ENCODE measurements around the gene SH3TC2. TPM values are rescaled to one million over a fixed set of nuclear protein-coding genes. Genes with fewer than 3 reads are reported as not detected.

SH3TC2 gene
- total RNA-seq, 2 donors from 2014 or later = 0.72 to 5.6 TPM

DNA sequence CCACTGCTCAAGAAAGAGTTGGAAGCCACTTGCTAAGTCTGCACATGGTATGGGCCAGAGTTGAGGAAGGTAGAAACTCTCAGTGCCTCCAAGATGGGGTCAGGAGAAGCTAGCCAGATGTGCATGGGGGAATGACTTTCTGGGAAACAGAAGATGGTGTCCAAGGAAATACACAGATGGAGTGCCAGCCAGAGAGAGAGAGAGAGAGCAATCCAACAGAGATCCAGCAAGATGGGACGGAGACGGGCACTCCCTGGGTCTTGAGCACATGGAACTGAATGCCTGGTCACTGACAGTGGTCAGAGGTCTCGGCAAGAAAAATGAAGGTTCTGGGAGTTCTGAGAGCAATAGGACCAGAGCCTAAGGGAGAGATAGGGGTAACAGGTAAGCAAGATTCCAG lies 82.1 kb downstream of the SH3TC2 start:
- H3K9me3 ChIP-seq (ENCODE audit: control insufficient read depth, low read length, poor library complexity, severe bottlenecking) = no peaks in the 10 kb centered on the region
- Mint-ChIP-seq H3K4me3 (no peak overlapping the region), H3K27ac (no peak overlapping the region), H3K27me3 (peaks cover 18% of the 10 kb centered on the region), H3K4me1 (no peaks in the 10 kb centered on the region), H3K36me3 (ENCODE audit: low read depth) (no peaks in the 10 kb centered on the region)
- no peak for ATAC-seq
- DNase-seq = no peak

DNA sequence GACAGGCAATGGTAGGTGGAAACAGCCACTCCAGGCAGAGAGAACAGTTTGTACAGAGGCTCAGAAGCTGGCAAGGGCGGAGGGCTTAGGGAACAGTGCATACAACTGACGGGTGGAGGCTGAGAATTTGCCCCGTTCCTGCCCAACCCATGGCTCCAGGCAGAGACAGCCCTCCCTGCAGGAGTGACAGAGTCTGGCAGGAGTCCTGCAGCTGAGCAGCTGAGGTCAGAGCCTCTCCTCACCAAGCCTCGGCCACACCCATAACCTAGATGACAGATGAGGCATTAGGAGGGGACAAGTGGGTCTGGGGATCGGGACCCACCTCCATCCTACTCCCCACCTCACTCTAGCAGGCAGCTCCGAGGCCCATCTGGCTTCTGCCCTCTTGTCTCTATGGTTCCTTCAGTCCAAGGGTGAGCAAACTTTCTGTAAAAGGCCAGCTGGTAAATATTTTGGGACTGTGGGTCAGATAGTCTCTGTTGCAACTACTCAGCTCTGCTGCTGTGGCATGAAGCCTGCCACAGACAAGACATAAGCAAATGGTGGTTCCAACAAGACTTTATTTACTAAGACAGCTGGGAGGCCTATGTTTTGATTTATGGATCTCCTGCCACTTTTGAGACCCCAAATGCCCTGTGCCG lies 83.7 kb downstream of the SH3TC2 start:
- H3K36me3 Mint-ChIP-seq (ENCODE audit: low read depth) = no peaks in the 10 kb centered on the region
- DNase-seq (no peak), ATAC-seq (no peak)
- no peak overlapping the region for H3K27ac Mint-ChIP-seq
- H3K27me3 Mint-ChIP-seq = peaks cover 29% of the 10 kb centered on the region
- H3K4me3 Mint-ChIP-seq = no peak overlapping the region
- no peaks in the 10 kb centered on the region for H3K4me1 Mint-ChIP-seq
- H3K9me3 ChIP-seq (ENCODE audit: control insufficient read depth, low read length, poor library complexity, severe bottlenecking) = no peaks in the 10 kb centered on the region

DNA sequence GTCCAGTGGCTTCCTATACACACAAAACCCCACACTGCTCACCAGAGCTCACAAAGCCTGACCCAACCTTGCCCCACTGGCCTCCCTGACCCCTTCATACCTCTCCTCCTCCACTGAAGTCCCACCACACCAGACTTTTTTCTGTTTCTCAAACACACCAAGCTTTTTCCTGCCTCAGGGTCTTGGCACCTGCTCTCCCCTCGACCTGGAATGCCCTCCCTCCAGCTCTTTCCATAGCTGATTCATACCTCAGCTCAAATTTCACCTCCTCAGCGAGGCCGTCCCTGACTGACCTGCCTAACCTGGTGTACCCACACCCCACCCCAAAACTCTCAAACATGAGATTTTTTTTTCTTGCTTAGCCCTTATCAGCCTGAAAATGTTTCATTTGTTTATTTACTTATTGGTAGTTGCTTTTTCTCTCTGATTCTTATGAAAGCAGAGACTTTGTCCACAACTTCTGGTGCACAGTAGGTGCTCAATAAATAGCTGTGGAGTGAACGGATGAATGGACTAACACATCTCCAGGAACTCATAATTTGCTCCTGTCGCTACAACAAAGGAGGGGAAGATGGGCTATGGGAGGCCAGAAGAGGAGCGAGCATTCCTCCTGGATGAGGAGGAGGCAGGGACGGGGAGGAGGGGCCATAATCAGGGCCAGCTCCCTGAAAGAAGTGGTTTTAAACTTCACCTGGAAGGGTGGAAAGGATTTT lies 84.3 kb downstream of the SH3TC2 start:
- H3K4me3 Mint-ChIP-seq = no peak overlapping the region
- peaks cover 3% of the 10 kb centered on the region for H3K36me3 Mint-ChIP-seq (ENCODE audit: low read depth)
- ATAC-seq = no peak
- DNase-seq = no peak
- no peaks in the 10 kb centered on the region for H3K9me3 ChIP-seq (ENCODE audit: control insufficient read depth, low read length, poor library complexity, severe bottlenecking)
- no peak overlapping the region for H3K27ac Mint-ChIP-seq
- H3K4me1 Mint-ChIP-seq = no peaks in the 10 kb centered on the region
- peaks cover 36% of the 10 kb centered on the region for H3K27me3 Mint-ChIP-seq

DNA sequence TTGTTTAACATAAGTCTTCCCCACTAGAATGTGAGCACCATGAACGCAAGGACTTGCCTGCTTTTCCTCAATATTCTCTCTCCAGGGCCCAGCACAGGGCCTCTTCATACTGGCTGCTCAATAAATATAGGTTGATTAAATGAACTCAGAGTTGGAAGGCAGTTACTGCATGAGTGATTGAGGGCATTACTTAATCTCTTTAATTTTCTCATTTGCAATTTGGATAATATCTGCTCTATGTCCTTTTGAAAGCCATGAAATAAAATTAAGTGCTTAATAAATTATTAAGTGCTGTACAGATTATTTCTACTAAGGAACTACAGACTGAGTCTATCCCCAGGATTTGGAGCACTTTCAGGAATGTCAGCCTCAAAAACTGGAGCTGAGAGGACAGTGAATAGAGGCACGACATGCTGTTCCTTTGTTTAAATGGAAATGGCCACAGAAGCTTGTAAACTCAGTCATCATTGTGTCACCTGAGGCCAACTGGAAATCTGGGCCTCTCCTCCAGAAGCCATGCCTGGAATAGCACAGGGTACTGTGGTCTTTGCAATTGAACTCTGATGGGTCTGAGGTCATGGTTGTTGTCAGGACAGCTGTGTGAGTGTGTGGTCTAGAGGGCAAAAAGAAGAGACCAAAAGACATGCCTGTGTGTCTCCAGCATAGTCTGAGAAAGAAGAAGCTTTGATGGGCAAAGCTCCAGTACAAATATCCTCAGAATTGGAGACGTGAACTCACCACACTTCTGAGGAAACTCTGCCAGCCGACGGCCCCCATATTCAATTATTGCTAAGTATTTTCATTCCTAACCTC lies 86.1 kb downstream of the SH3TC2 start:
- no peaks in the 10 kb centered on the region for H3K4me1 Mint-ChIP-seq
- no peaks in the 10 kb centered on the region for H3K9me3 ChIP-seq (ENCODE audit: control insufficient read depth, low read length, poor library complexity, severe bottlenecking)
- no peak overlapping the region for H3K27ac Mint-ChIP-seq
- no peak overlapping the region for H3K4me3 Mint-ChIP-seq
- H3K27me3 Mint-ChIP-seq = peaks cover 48% of the 10 kb centered on the region
- no peak for DNase-seq
- ATAC-seq = no peak
- H3K36me3 Mint-ChIP-seq (ENCODE audit: low read depth) = peaks cover 3% of the 10 kb centered on the region

DNA sequence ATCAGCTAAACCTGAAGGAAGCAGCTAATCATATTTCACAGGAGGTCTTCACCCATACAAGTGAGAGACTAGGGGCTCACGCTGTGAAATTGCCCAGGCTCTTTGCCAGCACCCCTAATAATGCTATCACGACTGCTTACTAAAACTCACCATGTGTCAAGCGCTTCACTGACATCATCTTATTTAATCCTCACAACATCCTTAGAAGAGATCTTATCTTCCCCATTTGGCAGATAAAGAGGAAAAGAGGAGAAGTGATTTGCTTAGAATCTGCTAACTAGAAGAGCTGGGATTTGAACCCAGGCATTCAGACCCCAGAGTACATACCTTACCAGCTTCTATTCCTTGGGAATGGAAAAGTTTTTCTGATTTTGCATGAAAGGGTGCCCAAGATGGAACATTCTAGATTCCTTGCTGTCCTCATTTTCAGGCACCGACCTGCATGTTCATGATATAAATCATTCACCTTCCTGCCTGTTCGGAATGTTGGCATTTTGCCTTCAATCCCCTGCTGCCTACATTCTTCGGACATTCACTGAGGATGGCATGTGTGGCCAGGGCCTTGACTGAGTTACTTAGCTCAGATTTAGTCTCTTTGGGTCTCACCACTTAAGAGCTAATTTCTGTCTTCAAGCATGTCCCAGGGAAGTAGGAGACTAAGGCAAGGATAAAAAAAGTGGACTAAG lies 88.1 kb downstream of the SH3TC2 start:
- no peak overlapping the region for H3K4me3 Mint-ChIP-seq
- no peaks in the 10 kb centered on the region for H3K9me3 ChIP-seq (ENCODE audit: control insufficient read depth, low read length, poor library complexity, severe bottlenecking)
- H3K27me3 Mint-ChIP-seq = peaks cover 40% of the 10 kb centered on the region
- no peak overlapping the region for H3K27ac Mint-ChIP-seq
- no peak for ATAC-seq
- no peak for DNase-seq
- no peaks in the 10 kb centered on the region for H3K4me1 Mint-ChIP-seq
- H3K36me3 Mint-ChIP-seq (ENCODE audit: low read depth) = peaks cover 3% of the 10 kb centered on the region

DNA sequence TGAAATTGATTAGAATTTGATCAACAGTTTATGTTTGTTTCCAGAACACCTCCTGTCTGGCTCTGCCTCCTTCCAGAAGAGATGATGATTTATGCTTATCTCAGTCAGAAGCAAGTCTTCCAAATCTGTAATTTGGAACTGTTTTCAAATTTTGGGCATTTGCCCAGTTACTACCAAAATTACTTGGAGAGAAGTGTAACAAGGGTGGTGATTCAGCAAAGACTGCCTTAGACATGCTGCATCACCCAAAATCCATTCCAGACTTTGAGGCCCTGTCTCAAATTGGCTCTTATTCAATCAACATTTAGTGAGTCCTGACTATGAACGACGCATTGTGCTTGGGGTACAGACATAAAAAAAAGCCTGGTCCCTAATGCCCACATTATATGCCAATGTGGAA lies 89.4 kb downstream of the SH3TC2 start:
- H3K9me3 ChIP-seq (ENCODE audit: control insufficient read depth, low read length, poor library complexity, severe bottlenecking) = no peaks in the 10 kb centered on the region
- peaks cover 3% of the 10 kb centered on the region for H3K36me3 Mint-ChIP-seq (ENCODE audit: low read depth)
- peak overlapping the region; percentile 11 for H3K27ac Mint-ChIP-seq
- no peak for DNase-seq
- no peaks in the 10 kb centered on the region for H3K4me1 Mint-ChIP-seq
- ATAC-seq = no peak
- peaks cover 38% of the 10 kb centered on the region for H3K27me3 Mint-ChIP-seq
- H3K4me3 Mint-ChIP-seq = no peak overlapping the region

DNA sequence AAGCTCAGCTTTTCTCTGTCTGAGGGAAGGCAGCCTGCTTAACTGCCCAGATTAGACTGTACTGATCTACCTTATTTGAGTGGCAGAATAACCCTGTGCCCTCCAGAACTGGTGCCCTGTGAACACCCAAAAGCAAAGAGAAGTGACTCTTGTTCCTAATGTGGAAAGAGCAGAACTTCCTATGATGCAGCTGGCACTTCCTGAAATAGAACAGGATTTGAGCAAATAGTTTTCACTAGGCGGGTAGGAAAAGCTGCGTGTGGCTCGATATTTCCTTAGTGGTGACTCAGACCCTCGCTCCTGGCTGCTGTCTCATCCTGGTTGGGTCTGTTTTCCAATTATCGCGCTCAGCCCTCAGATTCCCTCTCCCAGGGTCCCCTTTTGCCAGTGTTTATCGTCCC lies 89.9 kb downstream of the SH3TC2 start:
- Mint-ChIP-seq H3K4me1 (no peaks in the 10 kb centered on the region), H3K36me3 (ENCODE audit: low read depth) (peaks cover 3% of the 10 kb centered on the region), H3K27ac (no peak overlapping the region), H3K4me3 (no peak overlapping the region), H3K27me3 (peaks cover 38% of the 10 kb centered on the region)
- no peak for DNase-seq
- no peak for ATAC-seq
- no peaks in the 10 kb centered on the region for H3K9me3 ChIP-seq (ENCODE audit: control insufficient read depth, low read length, poor library complexity, severe bottlenecking)

DNA sequence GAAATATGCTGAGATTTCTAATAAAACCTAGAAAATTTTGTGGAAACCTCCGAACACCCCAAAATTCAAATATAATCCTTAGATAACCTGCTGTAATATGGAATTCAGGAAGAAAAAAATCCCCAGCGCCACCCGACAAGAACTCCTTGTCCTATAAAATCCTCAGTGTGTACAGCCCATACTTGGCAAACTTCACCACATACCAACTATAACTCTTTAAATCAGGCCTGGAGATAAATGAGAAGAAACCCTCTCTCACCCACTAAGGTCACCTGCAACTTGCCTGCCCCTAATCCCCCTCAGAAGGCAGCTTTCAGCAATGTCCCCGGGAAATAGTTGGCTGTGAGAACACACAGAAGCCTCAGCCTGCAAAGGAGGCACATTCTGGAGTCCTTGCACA lies 90.5 kb downstream of the SH3TC2 start:
- Mint-ChIP-seq H3K27me3 (peaks cover 42% of the 10 kb centered on the region), H3K4me1 (no peaks in the 10 kb centered on the region), H3K4me3 (no peak overlapping the region), H3K36me3 (ENCODE audit: low read depth) (peaks cover 3% of the 10 kb centered on the region), H3K27ac (no peak overlapping the region)
- ATAC-seq = no peak
- no peaks in the 10 kb centered on the region for H3K9me3 ChIP-seq (ENCODE audit: control insufficient read depth, low read length, poor library complexity, severe bottlenecking)
- no peak for DNase-seq

DNA sequence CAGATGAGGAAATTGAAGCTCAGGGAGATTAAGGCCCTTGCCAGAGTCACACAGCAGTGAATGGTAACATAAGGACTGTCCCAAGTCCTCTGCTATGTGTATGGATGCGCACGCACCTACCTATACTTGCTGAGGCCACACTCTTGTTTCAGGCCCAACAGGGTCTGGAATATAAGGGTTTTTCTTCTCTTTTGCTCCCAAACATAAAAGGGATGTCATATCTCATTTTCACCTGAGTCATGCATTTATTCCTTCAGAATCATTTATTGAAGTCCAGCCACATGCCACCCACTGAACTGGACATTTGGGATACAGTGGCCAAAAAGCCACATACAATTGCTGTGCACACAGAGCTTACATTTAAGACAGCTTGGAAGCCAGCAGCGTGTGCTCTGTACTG lies 92.0 kb downstream of the SH3TC2 start:
- no peak for DNase-seq
- Mint-ChIP-seq H3K27me3 (peaks cover 46% of the 10 kb centered on the region), H3K4me3 (no peak overlapping the region), H3K4me1 (no peaks in the 10 kb centered on the region), H3K36me3 (ENCODE audit: low read depth) (peaks cover 3% of the 10 kb centered on the region), H3K27ac (no peak overlapping the region)
- no peak for ATAC-seq
- no peaks in the 10 kb centered on the region for H3K9me3 ChIP-seq (ENCODE audit: control insufficient read depth, low read length, poor library complexity, severe bottlenecking)

DNA sequence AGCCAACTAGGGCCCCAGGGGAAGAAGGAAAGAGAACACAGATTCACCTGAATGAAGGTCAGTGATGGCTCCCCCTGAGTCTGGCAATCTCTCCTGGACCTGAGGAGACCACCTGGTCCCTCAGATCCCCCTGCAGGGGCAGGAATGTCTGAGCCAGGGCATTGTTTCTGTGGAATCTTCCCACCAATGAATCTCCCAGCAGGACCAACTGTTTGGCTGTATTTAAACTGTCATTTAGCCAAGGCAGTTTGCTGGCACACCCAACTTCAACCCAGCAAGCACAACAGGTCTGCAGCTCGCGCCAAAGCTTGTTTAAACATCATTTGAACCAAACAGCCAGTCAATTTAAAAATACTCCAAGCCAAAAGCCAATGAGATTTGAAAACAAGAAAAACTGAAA lies 92.6 kb downstream of the SH3TC2 start:
- H3K36me3 Mint-ChIP-seq (ENCODE audit: low read depth) = peaks cover 3% of the 10 kb centered on the region
- peaks cover 45% of the 10 kb centered on the region for H3K27me3 Mint-ChIP-seq
- H3K27ac Mint-ChIP-seq = no peak overlapping the region
- no peak overlapping the region for H3K4me3 Mint-ChIP-seq
- no peaks in the 10 kb centered on the region for H3K9me3 ChIP-seq (ENCODE audit: control insufficient read depth, low read length, poor library complexity, severe bottlenecking)
- ATAC-seq = no peak
- H3K4me1 Mint-ChIP-seq = no peaks in the 10 kb centered on the region
- no peak for DNase-seq

DNA sequence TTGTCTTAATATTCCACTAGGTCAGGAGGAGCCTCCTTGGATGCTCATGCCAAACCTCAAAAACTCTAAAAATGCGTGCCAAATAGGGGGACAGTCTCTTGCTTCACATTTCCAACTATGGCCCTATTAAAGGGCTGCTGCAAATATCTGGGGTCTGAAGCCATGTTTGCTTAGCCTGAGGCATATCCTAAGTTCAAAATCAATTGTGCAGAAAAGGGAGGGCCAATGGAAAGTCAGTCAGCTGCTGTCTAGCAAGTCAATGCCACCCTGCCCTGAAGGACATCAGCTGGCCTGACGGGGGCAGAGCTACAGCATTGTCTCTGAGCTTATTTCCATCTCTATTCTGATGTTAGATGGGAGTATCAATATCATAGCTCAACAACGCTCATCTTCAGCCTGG lies 93.6 kb downstream of the SH3TC2 start:
- H3K4me3 Mint-ChIP-seq = no peak overlapping the region
- peaks cover 3% of the 10 kb centered on the region for H3K36me3 Mint-ChIP-seq (ENCODE audit: low read depth)
- H3K27me3 Mint-ChIP-seq = peaks cover 36% of the 10 kb centered on the region
- no peak for ATAC-seq
- H3K27ac Mint-ChIP-seq = no peak overlapping the region
- no peaks in the 10 kb centered on the region for H3K9me3 ChIP-seq (ENCODE audit: control insufficient read depth, low read length, poor library complexity, severe bottlenecking)
- DNase-seq = no peak
- no peaks in the 10 kb centered on the region for H3K4me1 Mint-ChIP-seq

DNA sequence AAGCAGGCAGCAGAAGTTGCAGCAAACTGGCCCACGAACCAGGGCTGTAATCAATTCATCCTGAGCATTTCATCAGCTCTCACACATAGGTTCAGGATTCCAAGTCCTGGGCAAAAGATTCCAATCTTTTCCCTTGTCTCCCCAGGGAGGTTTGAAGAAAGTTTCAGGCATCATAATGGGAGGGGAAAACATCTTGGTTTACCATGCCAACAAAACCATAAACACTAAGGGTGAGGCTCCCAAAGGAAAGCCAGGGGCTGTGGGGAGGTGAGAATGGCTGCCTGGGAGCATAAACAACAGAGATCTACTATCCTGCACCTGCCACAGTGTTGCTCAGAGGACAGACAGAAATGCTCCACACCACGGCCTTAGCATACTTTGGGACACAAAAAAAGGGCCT lies 94.6 kb downstream of the SH3TC2 start:
- no peak for ATAC-seq
- Mint-ChIP-seq H3K4me3 (no peak overlapping the region), H3K4me1 (peaks cover 4% of the 10 kb centered on the region), H3K27me3 (peaks cover 26% of the 10 kb centered on the region), H3K36me3 (ENCODE audit: low read depth) (no peaks in the 10 kb centered on the region), H3K27ac (no peak overlapping the region)
- no peak for DNase-seq
- H3K9me3 ChIP-seq (ENCODE audit: control insufficient read depth, low read length, poor library complexity, severe bottlenecking) = no peaks in the 10 kb centered on the region

DNA sequence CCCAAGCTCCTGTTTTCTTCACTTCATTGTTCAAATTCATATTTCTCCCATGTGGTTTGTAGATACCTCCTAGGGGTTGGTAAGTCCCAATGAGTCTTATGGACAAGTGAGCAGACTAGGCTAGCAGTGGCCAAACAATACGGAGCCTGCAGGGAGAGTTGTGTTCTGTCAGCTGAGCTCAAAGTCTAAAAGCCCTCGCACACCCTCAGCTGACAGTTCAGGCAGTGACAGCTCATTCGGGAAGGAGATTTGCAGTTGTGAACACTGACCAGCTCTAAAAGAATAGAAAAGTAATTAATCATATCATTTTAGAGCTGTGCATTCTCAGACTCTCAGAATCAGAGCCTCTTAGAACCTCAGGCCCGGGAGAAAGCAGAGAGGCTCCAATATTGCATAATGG lies 95.1 kb downstream of the SH3TC2 start:
- ATAC-seq (no peak), DNase-seq (no peak)
- H3K36me3 Mint-ChIP-seq (ENCODE audit: low read depth) = no peaks in the 10 kb centered on the region
- H3K9me3 ChIP-seq (ENCODE audit: control insufficient read depth, low read length, poor library complexity, severe bottlenecking) = no peaks in the 10 kb centered on the region
- peaks cover 25% of the 10 kb centered on the region for H3K27me3 Mint-ChIP-seq
- H3K4me3 Mint-ChIP-seq = no peak overlapping the region
- H3K4me1 Mint-ChIP-seq = peaks cover 4% of the 10 kb centered on the region
- H3K27ac Mint-ChIP-seq = no peak overlapping the region
